B cell (primary cell): Measurements from ENCODE around the gene FRMPD4.

Source experiments
- EZH2 ChIP-seq: IDR thresholded peaks from 2 replicates; pipeline ENCODE4 v1.6.1; 2012; ENCODE audit warnings: borderline replicate concordance, low read depth, mild to moderate bottlenecking, moderate library complexity, low read length; ENCODE audit not compliant: insufficient read depth, poor library complexity, severe bottlenecking
- TF ChIP-seq, protein P1 (sequence below): fragments of 200-600 bp; IDR thresholded peaks from one replicate; pipeline ENCODE4 v1.8.0; 2022; ENCODE audit warnings: antibody characterized with exemption, mild to moderate bottlenecking

DNA sequence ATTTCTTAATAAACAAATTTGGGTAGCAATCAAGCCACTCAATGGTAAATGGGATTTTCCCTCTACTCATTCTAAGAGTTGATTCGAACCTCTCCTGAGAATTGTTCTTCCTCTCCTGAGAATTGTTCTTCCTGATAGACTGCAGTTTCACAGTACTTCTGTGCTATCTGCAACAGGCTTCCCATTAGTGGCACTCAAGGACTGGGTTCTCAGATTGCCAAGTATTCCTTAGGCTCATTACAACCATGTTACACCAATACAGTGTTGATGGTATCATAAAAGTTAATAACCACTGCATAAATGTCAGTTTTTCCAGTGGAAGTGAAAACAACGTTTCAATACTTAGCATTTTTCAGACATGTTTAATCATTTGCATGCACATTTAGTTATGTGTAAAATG lies 201.6 kb downstream of the FRMPD4 start:
- TF ChIP-seq, protein P1, sequence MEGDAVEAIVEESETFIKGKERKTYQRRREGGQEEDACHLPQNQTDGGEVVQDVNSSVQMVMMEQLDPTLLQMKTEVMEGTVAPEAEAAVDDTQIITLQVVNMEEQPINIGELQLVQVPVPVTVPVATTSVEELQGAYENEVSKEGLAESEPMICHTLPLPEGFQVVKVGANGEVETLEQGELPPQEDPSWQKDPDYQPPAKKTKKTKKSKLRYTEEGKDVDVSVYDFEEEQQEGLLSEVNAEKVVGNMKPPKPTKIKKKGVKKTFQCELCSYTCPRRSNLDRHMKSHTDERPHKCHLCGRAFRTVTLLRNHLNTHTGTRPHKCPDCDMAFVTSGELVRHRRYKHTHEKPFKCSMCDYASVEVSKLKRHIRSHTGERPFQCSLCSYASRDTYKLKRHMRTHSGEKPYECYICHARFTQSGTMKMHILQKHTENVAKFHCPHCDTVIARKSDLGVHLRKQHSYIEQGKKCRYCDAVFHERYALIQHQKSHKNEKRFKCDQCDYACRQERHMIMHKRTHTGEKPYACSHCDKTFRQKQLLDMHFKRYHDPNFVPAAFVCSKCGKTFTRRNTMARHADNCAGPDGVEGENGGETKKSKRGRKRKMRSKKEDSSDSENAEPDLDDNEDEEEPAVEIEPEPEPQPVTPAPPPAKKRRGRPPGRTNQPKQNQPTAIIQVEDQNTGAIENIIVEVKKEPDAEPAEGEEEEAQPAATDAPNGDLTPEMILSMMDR = no peak
- TF ChIP-seq EZH2 = no peak
